Measurements from ENCODE around the gene FETUB.
A peak's percentile ranks its signal among the peaks of the same experiment; 100 is the strongest.

FETUB gene

GRCh38 chr3:186605078-186605477 lies 35.1 kb upstream of the FETUB start:
- H2BK5ac ChIP-seq (ENCODE audit: low read depth, low read length, poor library complexity) = no peak overlapping the region
- no peak overlapping the region for H4K8ac ChIP-seq (ENCODE audit: low read depth, low read length)
- no peak overlapping the region for H3K4ac ChIP-seq (ENCODE audit: low read depth, low read length)
- no peak overlapping the region for H3K23ac ChIP-seq (ENCODE audit: low read length)
- H3K4me3 ChIP-seq (ENCODE audit: low read depth, low read length) = no peak overlapping the region
- H3K79me1 ChIP-seq (ENCODE audit: low read length) = no peaks in the 10 kb centered on the region
- no peaks in the 10 kb centered on the region for H3K36me3 ChIP-seq (ENCODE audit: control insufficient read depth in 1 of 2, insufficient read depth in 2 of 2, low read length in 2 of 2)
- H3K79me2 ChIP-seq (ENCODE audit: control insufficient read depth, insufficient read depth, low read length, poor library complexity) = no peaks in the 10 kb centered on the region
- no peaks in the 10 kb centered on the region for H3K9me3 ChIP-seq (ENCODE audit: insufficient read depth, low read depth, low read length)
- H4K91ac ChIP-seq (ENCODE audit: low read depth, low read length) = no peak overlapping the region
- H3K14ac ChIP-seq (ENCODE audit: low read length) = no peak overlapping the region
- H3K27me3 ChIP-seq (ENCODE audit: insufficient read depth, low read length) = no peaks in the 10 kb centered on the region
- no peak overlapping the region for H3K27ac ChIP-seq (ENCODE audit: low read depth, low read length)
- no peak overlapping the region for H3K9ac ChIP-seq (ENCODE audit: low read length)
- no peak overlapping the region for H4K12ac ChIP-seq (ENCODE audit: low read depth, low read length)
- no peak overlapping the region for H2BK12ac ChIP-seq (ENCODE audit: low read length)
- no peak overlapping the region for H2AK5ac ChIP-seq (ENCODE audit: low read length)
- no peak for DNase-seq
- H2AFZ ChIP-seq (ENCODE audit: insufficient read depth, low read length, poor library complexity) = no peak overlapping the region
- H3K4me2 ChIP-seq (ENCODE audit: low read length) = no peak overlapping the region
- H3K4me1 ChIP-seq (ENCODE audit: control insufficient read depth in 1 of 2, insufficient read depth in 2 of 2, low read length in 2 of 2) = peaks cover 0 to 3% of the 10 kb centered on the region in 2 experiments
- H2BK120ac ChIP-seq (ENCODE audit: insufficient read depth, low read length, poor library complexity) = no peak overlapping the region
- no peak overlapping the region for H3K18ac ChIP-seq (ENCODE audit: low read length)

DNA sequence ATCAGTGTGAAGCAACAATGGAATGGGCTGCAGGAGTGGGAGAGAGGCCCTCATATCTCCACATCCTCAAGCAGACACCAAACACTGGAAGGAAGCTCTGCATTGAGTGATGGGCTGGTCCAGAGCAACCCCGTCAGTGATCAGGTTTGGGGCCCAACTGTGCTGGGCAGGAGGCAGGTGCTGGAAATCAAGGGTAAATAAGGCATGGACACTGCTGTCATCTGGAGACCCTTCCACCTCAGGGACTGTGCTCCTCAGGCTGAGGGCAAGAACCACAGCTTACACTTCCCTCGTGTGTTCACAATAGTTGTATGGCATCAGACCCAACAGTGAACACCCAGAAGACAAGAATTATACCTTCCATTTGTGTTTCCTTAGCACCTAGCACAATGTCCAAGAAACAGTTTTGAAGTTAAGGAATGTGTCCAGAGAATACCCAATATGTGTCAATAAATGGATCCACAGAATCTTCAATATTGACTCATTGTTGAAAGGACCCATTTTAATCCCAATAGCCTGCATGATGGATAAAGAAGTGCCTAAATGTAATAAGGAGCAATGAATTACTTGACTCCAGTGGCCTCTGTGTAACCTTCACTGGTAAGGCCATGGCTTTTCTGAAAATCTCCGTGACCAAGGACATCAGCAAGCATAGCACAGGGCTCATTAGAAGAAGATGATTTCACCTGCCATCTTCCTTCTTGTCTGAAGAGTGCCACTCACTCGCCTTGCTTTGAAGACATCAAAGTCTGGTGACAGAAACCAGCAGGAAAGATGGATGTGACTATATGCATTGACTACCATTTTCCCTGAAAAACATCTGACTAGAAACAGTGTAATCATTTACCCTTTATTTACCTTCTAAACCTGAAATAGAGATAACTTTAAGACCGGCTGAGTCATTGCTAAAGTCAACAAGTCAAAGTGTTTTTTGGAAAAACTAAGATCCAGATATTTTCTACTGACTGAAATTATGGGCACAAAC lies 34.3 kb upstream of the FETUB start:
- H2BK120ac ChIP-seq (ENCODE audit: insufficient read depth, low read length, poor library complexity) = no peak overlapping the region
- H3K14ac ChIP-seq (ENCODE audit: low read length) = no peak overlapping the region
- no peak overlapping the region for H3K4me3 ChIP-seq (ENCODE audit: low read depth, low read length)
- no peaks in the 10 kb centered on the region for H3K36me3 ChIP-seq (ENCODE audit: control insufficient read depth in 1 of 2, insufficient read depth in 2 of 2, low read length in 2 of 2)
- no peak overlapping the region for H3K4me2 ChIP-seq (ENCODE audit: low read length)
- no peak overlapping the region for H2BK12ac ChIP-seq (ENCODE audit: low read length)
- no peak overlapping the region for H4K91ac ChIP-seq (ENCODE audit: low read depth, low read length)
- no peak overlapping the region for H3K27ac ChIP-seq (ENCODE audit: low read depth, low read length)
- H3K4ac ChIP-seq (ENCODE audit: low read depth, low read length) = no peak overlapping the region
- peaks cover 0 to 3% of the 10 kb centered on the region in 2 experiments for H3K4me1 ChIP-seq (ENCODE audit: control insufficient read depth in 1 of 2, insufficient read depth in 2 of 2, low read length in 2 of 2)
- no peaks in the 10 kb centered on the region for H3K9me3 ChIP-seq (ENCODE audit: insufficient read depth, low read depth, low read length)
- H3K23ac ChIP-seq (ENCODE audit: low read length) = no peak overlapping the region
- no peak overlapping the region for H3K18ac ChIP-seq (ENCODE audit: low read length)
- H3K27me3 ChIP-seq (ENCODE audit: insufficient read depth, low read length) = no peaks in the 10 kb centered on the region
- H3K79me1 ChIP-seq (ENCODE audit: low read length) = no peaks in the 10 kb centered on the region
- no CpG with 5 or more reads among the region's 5 CpGs for whole genome bisulfite sequencing (ENCODE audit: extremely low coverage, insufficient coverage, insufficient read length)
- H2BK5ac ChIP-seq (ENCODE audit: low read depth, low read length, poor library complexity) = no peak overlapping the region
- H4K8ac ChIP-seq (ENCODE audit: low read depth, low read length) = no peak overlapping the region
- H3K9ac ChIP-seq (ENCODE audit: low read length) = no peak overlapping the region
- no peak overlapping the region for H2AK5ac ChIP-seq (ENCODE audit: low read length)
- H3K79me2 ChIP-seq (ENCODE audit: control insufficient read depth, insufficient read depth, low read length, poor library complexity) = no peaks in the 10 kb centered on the region
- H4K12ac ChIP-seq (ENCODE audit: low read depth, low read length) = no peak overlapping the region
- no peak for DNase-seq
- H2AFZ ChIP-seq (ENCODE audit: insufficient read depth, low read length, poor library complexity) = no peak overlapping the region

GRCh38 chr3:186608624-186609215 lies 31.5 kb upstream of the FETUB start:
- no peak overlapping the region for H3K4me3 ChIP-seq (ENCODE audit: low read depth, low read length)
- H2BK120ac ChIP-seq (ENCODE audit: insufficient read depth, low read length, poor library complexity) = no peak overlapping the region
- no peaks in the 10 kb centered on the region for H3K36me3 ChIP-seq (ENCODE audit: control insufficient read depth in 1 of 2, insufficient read depth in 2 of 2, low read length in 2 of 2)
- H3K4me1 ChIP-seq (ENCODE audit: control insufficient read depth in 1 of 2, insufficient read depth in 2 of 2, low read length in 2 of 2) = no peaks in the 10 kb centered on the region
- DNase-seq = no peak
- no peaks in the 10 kb centered on the region for H3K9me3 ChIP-seq (ENCODE audit: insufficient read depth, low read depth, low read length)
- H4K12ac ChIP-seq (ENCODE audit: low read depth, low read length) = no peak overlapping the region
- H4K91ac ChIP-seq (ENCODE audit: low read depth, low read length) = no peak overlapping the region
- H2BK12ac ChIP-seq (ENCODE audit: low read length) = no peak overlapping the region
- no peak overlapping the region for H2AK5ac ChIP-seq (ENCODE audit: low read length)
- H3K4ac ChIP-seq (ENCODE audit: low read depth, low read length) = no peak overlapping the region
- no peak overlapping the region for H3K14ac ChIP-seq (ENCODE audit: low read length)
- H2AFZ ChIP-seq (ENCODE audit: insufficient read depth, low read length, poor library complexity) = no peak overlapping the region
- WGBS (ENCODE audit: extremely low coverage, insufficient coverage, insufficient read length) = no CpG with 5 or more reads among the region's 2 CpGs
- no peak overlapping the region for H3K23ac ChIP-seq (ENCODE audit: low read length)
- no peaks in the 10 kb centered on the region for H3K27me3 ChIP-seq (ENCODE audit: insufficient read depth, low read length)
- no peak overlapping the region for H3K27ac ChIP-seq (ENCODE audit: low read depth, low read length)
- H3K18ac ChIP-seq (ENCODE audit: low read length) = no peak overlapping the region
- no peak overlapping the region for H3K4me2 ChIP-seq (ENCODE audit: low read length)
- no peaks in the 10 kb centered on the region for H3K79me2 ChIP-seq (ENCODE audit: control insufficient read depth, insufficient read depth, low read length, poor library complexity)
- H2BK5ac ChIP-seq (ENCODE audit: low read depth, low read length, poor library complexity) = no peak overlapping the region
- no peaks in the 10 kb centered on the region for H3K79me1 ChIP-seq (ENCODE audit: low read length)
- no peak overlapping the region for H3K9ac ChIP-seq (ENCODE audit: low read length)
- no peak overlapping the region for H4K8ac ChIP-seq (ENCODE audit: low read depth, low read length)

DNA sequence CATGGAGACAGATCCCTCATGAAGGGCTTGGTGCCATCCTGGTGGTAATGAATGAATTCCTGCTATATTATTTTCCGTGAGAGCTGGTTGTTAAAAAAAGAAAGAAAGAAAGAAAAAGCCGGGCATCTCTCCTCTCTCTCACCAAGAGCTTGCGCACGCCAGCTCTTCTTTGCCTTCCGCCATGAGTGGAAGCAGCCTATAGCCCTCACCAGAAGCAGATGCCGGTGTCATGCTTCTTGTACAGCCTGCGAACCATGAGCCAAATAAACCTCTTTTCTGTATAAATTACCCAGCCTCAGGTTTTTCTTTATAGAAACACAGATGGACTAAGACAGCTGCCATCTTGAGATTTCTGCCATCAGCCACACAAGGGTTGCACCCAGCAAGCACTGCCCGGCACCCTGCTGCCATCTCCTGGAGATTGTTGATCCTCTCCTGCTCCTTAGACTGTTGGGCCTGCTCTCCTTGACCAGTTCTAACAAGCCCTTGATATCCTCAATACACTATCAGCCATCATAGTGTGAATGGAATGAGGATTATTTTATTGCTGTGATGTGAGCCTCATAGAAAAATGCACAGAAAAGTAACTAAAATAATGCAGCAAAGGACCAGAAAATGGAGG lies 30.8 kb upstream of the FETUB start:
- DNase-seq = peak; percentile 44 to 65
- Histone ChIP-seq H2BK120ac (ENCODE audit: insufficient read depth, low read length, poor library complexity) (no peak overlapping the region), H2AK5ac (ENCODE audit: low read length) (no peak overlapping the region), H3K4me3 (ENCODE audit: low read depth, low read length) (no peak overlapping the region), H3K9me3 (ENCODE audit: insufficient read depth, low read depth, low read length) (no peaks in the 10 kb centered on the region), H3K79me2 (ENCODE audit: control insufficient read depth, insufficient read depth, low read length, poor library complexity) (no peaks in the 10 kb centered on the region), H3K23ac (ENCODE audit: low read length) (no peak overlapping the region), H3K4me1 (ENCODE audit: control insufficient read depth in 1 of 2, insufficient read depth in 2 of 2, low read length in 2 of 2) (no peaks in the 10 kb centered on the region), H3K36me3 (ENCODE audit: control insufficient read depth in 1 of 2, insufficient read depth in 2 of 2, low read length in 2 of 2) (no peaks in the 10 kb centered on the region), H3K27ac (ENCODE audit: low read depth, low read length) (no peak overlapping the region), H3K4ac (ENCODE audit: low read depth, low read length) (no peak overlapping the region), H2BK12ac (ENCODE audit: low read length) (no peak overlapping the region), H3K4me2 (ENCODE audit: low read length) (no peak overlapping the region), H3K27me3 (ENCODE audit: insufficient read depth, low read length) (no peaks in the 10 kb centered on the region), H2AFZ (ENCODE audit: insufficient read depth, low read length, poor library complexity) (no peak overlapping the region), H3K9ac (ENCODE audit: low read length) (no peak overlapping the region), H3K14ac (ENCODE audit: low read length) (no peak overlapping the region), H3K79me1 (ENCODE audit: low read length) (no peaks in the 10 kb centered on the region), H2BK5ac (ENCODE audit: low read depth, low read length, poor library complexity) (no peak overlapping the region), H4K91ac (ENCODE audit: low read depth, low read length) (no peak overlapping the region), H4K8ac (ENCODE audit: low read depth, low read length) (no peak overlapping the region), H4K12ac (ENCODE audit: low read depth, low read length) (no peak overlapping the region), H3K18ac (ENCODE audit: low read length) (no peak overlapping the region)
- no CpG with 5 or more reads among the region's 8 CpGs for WGBS (ENCODE audit: extremely low coverage, insufficient coverage, insufficient read length)

All from trophoblast cell (in vitro differentiated cells and primary cell).